Activated gamma-delta T cell (primary cell): ENCODE results near the gene GPR161.

Experiments used
- DNase-seq: peaks from one replicate; lab custom pipeline; 2025; lab: John Stamatoyannopoulos, UW

GPR161 gene

GRCh38 chr1:168105846-168106245 lies 30.9 kb downstream of the GPR161 start:
- no peak for DNase-seq

DNA sequence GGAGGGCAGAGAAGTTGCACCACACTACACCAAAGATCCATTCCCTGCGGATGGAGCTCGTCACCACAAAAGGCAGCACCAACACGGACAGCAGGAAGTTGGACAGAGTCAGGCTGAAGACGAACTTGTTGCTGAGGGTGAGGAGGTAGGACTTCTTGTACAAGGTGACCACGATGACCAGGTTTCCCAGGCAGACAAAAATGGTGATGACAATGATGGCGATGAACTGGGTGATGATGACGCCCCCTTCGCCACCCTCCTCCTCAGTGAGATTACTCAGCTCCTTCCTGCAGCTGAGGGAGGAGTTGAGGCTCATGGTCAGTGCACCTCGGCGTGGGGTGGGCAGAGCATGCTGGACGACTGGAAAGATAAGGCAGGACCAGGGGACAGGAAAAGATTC lies 32.2 kb downstream of the GPR161 start:
- no peak for DNase-seq

DNA sequence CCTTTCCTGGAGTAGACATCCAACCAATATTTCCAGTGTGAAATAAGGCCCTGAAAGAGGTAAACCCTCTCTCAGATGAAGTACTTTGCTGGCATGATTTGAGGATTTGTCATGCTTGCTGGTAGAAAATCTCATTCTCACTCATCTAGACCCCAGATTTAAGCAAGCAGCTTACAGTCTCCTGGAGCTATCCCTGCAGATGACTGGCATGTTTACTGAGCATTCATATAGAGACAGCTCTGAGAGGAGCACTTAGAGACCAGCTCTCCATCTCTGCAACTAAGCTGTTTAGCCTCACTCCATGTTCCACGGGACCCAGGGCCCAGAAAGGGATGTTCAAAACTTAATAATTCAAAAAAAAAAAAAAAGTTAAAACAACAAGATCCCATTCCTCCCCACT lies 34.2 kb downstream of the GPR161 start:
- DNase-seq: no peak

- DNase-seq: no peak
Observed at GRCh38 chr1:168101336-168101735, 35.4 kb downstream of the GPR161 start.

DNA sequence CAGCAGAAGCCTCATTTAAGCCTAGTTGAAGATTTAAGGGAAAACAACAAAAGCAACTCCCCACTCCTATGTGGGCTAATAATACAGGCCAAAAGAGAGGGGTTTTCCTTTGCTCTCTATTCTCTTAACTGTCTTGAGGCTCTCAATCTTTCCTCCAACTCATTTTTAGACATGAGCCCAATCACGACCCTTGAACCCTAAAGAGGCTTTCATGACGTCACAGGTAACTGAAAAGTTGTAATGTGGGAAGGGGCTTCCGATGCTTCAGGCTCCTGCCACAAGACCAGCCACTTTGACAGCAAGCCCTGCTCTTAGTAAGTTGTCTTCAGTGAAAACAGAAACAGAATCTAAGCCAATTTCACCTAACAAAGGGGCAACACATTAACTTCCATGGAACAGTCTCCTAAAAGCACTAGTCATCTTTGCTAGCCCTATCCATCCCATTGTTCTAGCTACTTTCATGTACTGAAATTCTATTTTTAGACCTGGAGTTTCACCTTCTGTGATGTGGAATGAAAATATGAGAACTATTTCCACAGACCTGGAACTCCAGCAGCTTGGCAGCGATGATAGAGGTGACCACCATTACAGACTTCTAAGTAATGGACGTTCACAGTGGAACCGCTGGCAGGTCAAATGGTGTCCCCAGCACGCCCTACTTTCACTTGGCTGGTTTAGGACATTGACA lies 36.3 kb downstream of the GPR161 start:
- no peak for DNase-seq

GRCh38 chr1:168099337-168099801 lies 37.4 kb downstream of the GPR161 start:
- no peak for DNase-seq

GRCh38 chr1:168098534-168099320 lies 38.0 kb downstream of the GPR161 start:
- no peak for DNase-seq

DNA sequence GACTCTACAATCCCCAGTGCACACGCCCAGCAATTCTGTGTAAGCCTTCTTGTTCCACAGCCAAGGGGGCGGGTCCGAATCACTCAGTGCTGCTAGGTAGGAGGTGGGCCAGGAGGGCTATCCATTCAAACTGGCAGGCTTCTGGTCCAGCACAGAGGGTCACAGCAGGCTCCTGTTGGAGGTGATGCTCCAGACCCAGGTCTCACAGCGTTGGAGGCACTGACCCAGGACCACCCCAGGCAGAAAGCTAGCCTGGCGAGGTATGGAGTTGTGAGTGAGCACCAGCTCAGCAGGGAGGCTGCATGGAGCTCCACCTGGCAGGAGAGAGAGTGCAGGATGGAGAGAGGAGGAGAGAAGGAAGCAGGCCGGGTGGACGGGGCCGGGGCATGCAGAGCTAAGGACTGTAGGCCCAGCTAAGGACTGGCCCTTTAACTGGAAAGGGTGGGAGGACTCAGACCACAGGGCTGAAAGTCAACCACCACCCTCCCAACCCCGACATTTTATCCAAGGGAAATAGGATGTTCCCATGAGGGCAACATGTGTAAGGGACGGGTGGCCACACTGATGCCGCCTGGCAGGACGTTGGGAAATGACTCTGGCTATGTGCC lies 38.7 kb downstream of the GPR161 start:
- no peak for DNase-seq

GRCh38 chr1:168096296-168097165 lies 40.2 kb downstream of the GPR161 start:
- no peak for DNase-seq

GRCh38 chr1:168095476-168095875 lies 41.3 kb downstream of the GPR161 start:
- no peak for DNase-seq

- no peak for DNase-seq
Observed at GRCh38 chr1:168093616-168094015, 43.1 kb downstream of the GPR161 start.

DNA sequence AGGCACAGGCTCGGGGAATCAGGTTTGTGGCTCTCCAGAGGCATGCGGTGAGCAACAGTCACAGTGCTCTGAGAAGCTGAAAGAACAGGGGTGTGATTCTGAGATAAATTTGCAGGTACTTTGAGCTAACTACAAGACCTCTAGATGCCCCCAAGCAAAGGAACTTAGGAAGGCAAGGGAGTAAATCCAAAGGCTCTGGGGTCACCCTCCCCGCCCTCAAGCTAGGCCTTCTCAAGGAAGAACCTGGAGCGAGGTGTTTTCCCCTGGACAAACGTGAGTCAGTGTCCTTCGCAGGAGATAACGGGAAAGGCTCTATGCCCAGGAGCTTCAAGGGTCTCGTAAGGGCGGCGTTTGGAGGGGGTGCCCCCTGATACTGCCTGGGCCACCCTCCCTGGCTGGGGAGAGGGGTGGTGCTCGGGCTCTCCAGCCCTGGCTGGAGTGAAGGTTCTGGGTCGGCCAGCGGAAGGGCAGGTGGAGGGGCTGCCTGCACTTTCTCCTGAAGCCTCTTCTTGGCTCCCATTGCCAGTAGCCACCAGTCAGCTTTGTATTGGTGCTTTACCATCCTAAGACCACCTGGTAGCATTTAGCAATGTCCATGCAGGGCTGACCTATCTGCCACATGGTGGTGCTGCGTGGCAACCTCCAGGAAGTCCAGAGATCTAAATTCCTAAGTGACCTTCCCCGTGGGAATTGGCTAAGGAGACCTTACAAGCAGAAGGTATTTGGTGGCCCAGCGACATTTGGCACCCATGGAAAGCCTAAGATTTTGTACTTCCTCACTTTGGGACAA lies 44.0 kb downstream of the GPR161 start:
- DNase-seq: no peak

GRCh38 chr1:168091720-168092550 lies 44.8 kb downstream of the GPR161 start:
- no peak for DNase-seq

DNA sequence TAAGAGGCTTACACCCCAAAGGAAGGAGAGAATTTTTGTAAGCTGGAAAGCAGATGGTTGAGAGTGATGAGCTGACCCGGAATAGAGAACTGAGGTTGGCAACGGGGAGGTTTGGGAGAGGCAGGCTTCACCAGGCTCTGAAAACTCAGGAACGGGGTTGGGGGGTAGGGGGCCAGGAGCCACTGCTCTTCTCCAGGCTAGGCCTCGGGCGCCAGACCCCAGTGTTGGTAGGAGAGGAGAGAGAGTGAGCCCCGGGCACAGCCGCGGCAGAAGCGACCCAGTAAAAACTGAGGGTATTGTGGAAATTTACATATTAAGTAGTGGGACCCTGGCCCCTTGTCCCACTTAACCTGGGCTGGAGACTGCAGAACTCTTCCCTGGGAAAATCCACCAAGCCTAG lies 45.7 kb downstream of the GPR161 start:
- DNase-seq: no peak

DNA sequence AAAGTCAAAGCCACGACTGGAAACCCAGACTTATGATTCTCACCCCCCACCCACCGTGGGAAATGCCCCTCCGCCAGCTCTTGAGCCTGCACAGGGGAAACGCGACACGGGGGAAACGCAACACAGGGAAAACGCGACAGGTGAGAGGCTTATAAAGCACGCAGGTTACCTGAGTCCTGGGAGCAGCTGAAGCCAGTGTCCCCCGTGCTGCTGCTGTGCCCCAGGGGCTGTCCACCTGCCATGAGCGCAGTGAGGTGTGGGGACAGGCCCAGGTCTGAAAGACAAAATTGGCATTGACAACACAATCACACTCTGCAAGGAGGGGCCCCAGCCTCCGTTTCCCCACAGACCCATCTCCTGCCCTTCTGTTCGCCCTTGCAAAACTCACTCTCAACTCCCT lies 46.3 kb downstream of the GPR161 start:
- DNase-seq: no peak

DNA sequence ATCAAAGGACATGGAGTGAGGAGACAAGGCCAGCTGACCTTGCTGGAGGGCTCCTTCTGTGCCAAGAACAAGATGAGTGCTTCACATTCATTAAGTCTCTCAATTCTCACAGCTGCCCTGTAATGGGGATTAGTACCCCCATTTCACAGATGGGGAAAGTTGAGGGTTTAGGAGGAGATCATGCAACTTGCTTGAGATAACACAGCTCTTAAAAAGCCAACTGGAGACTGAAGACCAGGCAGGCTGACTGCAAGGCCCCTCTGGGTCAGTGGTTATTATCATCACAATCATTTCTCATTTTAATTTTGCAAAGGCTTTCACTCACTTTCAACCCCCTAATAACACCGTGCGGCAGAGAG lies 46.8 kb downstream of the GPR161 start:
- no peak for DNase-seq

- no peak for DNase-seq
Observed at GRCh38 chr1:168089326-168089978, 47.3 kb downstream of the GPR161 start.

GRCh38 chr1:168088511-168089325 lies 48.0 kb downstream of the GPR161 start:
- no peak for DNase-seq

DNA sequence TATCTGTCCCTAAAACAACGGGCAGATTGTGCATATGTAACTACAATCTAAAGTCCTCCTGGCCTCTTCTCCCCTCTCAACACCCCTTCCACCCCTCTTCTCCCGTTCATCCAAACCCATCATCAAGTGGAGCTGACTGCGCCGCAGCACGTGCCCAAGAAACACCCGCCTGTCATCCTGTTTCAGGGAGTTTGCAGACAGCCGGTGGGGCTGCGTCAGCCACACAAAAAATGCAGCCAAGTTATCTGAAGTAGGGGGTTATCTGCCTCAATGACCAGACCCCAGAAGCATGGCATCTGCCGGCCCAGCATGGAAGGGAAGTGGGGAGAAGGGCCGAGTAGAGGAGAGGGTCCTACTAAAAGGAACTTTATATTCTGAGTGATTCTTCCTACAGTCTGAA lies 49.0 kb downstream of the GPR161 start:
- DNase-seq: no peak
